ENCODE results near the gene TEAD4.
"Not testable (repeated sequence)": the region's sequence is repeated elsewhere in the genome, so short reads cannot be mapped to it uniquely, and the experiment has no call there.

TEAD4 gene

GRCh38 chr12:3061059-3061458 is 101.9 kb downstream of the TEAD4 start:
- no peak for TF ChIP-seq CTCF (IDR thresholded peaks at IDR 0.05; ENCODE audit: low read depth, low read length)
- Histone ChIP-seq H3K4me3 (ENCODE audit: low read depth, low read length) (no peak overlapping the region), H3K9me3 (no peaks in the 10 kb centered on the region), H3K4me1 (no peaks in the 10 kb centered on the region), H3K27me3 (peaks cover 32% of the 10 kb centered on the region), H3K36me3 (no peaks in the 10 kb centered on the region)
- no peak for DNase-seq

- Histone ChIP-seq H3K4me3 (ENCODE audit: low read depth, low read length) (no peak overlapping the region), H3K9me3 (no peaks in the 10 kb centered on the region), H3K36me3 (no peaks in the 10 kb centered on the region), H3K27me3 (peaks cover 32% of the 10 kb centered on the region), H3K4me1 (no peaks in the 10 kb centered on the region)
- DNase-seq = no peak
- TF ChIP-seq CTCF (IDR thresholded peaks at IDR 0.05; ENCODE audit: low read depth, low read length) = no peak
Measured at GRCh38 chr12:3061501-3062215, 102.5 kb downstream of the TEAD4 start.

GRCh38 chr12:3065300-3065699 is 106.1 kb downstream of the TEAD4 start:
- Histone ChIP-seq H3K4me3 (ENCODE audit: low read depth, low read length) (no peak overlapping the region), H3K27me3 (peaks cover 25% of the 10 kb centered on the region), H3K9me3 (no peaks in the 10 kb centered on the region), H3K4me1 (no peaks in the 10 kb centered on the region), H3K36me3 (no peaks in the 10 kb centered on the region)
- TF ChIP-seq CTCF (IDR thresholded peaks at IDR 0.05; ENCODE audit: low read depth, low read length) = no peak
- DNase-seq = no peak

GRCh38 chr12:3065846-3066245 is 106.6 kb downstream of the TEAD4 start:
- H3K9me3 ChIP-seq; H3K4me1 ChIP-seq; H3K36me3 ChIP-seq; DNase-seq; H3K4me3 ChIP-seq (ENCODE audit: low read depth, low read length): not testable (repeated sequence)
- peaks cover 20% of the 10 kb centered on the region for H3K27me3 ChIP-seq

GRCh38 chr12:3069714-3070113 is 110.5 kb downstream of the TEAD4 start:
- TF ChIP-seq CTCF (IDR thresholded peaks at IDR 0.05; ENCODE audit: low read depth, low read length) = no peak
- Histone ChIP-seq H3K9me3 (no peaks in the 10 kb centered on the region), H3K4me3 (ENCODE audit: low read depth, low read length) (no peak overlapping the region), H3K36me3 (no peaks in the 10 kb centered on the region), H3K4me1 (peaks cover 5% of the 10 kb centered on the region), H3K27me3 (no peaks in the 10 kb centered on the region)
- no peak for DNase-seq

GRCh38 chr12:3071107-3071506 is 111.9 kb downstream of the TEAD4 start:
- no peaks in the 10 kb centered on the region for H3K9me3 ChIP-seq
- TF ChIP-seq CTCF (IDR thresholded peaks at IDR 0.05; ENCODE audit: low read depth, low read length) = no peak
- peaks cover 5% of the 10 kb centered on the region for H3K4me1 ChIP-seq
- no peaks in the 10 kb centered on the region for H3K36me3 ChIP-seq
- no peak overlapping the region for H3K4me3 ChIP-seq (ENCODE audit: low read depth, low read length)
- no peaks in the 10 kb centered on the region for H3K27me3 ChIP-seq
- DNase-seq = no peak
